ENCODE measurements around the gene PRKCSH.

GRCh38 chr19:11422163-11423065 is 13.0 kb upstream of the PRKCSH start:
- no peak for TF ChIP-seq IKZF3 (tag by site-specific recombination; IDR thresholded peaks at IDR 0.05)
- TF ChIP-seq ZNF449 (tag by site-specific recombination; IDR thresholded peaks at IDR 0.05), result no peak
